Cardiac fibroblast (primary cell): ENCODE results near the gene GGNBP2.
"Not testable (repeated sequence)": the region's sequence is repeated elsewhere in the genome, so short reads cannot be mapped to it uniquely, and the experiment has no call there.

ENCODE experiments used
- DNase-seq, 2 donors: peaks; one replicate each; pipeline versions ENCODE4 v3.0.0 to v3.0.0-alpha.2; 2010; ENCODE audit warnings: low read depth in 2 of 2
- H3K4me3 ChIP-seq, 2 donors: replicated peaks in 1 of 2; 1 replicate in 1 of 2; 2 replicates in 1 of 2; pipeline ENCODE4 v1.5.1; 2011; ENCODE audit warnings: low read depth in 2 of 2, low read length in 2 of 2, mild to moderate bottlenecking in 2 of 2, moderate library complexity in 1 of 2
- CTCF ChIP-seq: IDR thresholded peaks from one replicate; pipeline ENCODE4 v1.5.1; 2011; ENCODE audit warnings: low read depth, mild to moderate bottlenecking, low read length, inconsistent platforms

The GGNBP2 gene

GRCh38 chr17:36506249-36506826, 38.4 kb upstream of the GGNBP2 start:
- H3K4me3 ChIP-seq, result no peak overlapping the region
- DNase-seq, result no peak
- no peak for TF ChIP-seq CTCF

GRCh38 chr17:36506831-36507230, 37.9 kb upstream of the GGNBP2 start:
- no peak for TF ChIP-seq CTCF
- DNase-seq, result no peak
- H3K4me3 ChIP-seq, result no peak overlapping the region

- TF ChIP-seq CTCF, result no peak
- no peak overlapping the region for H3K4me3 ChIP-seq
- DNase-seq, result no peak
Observed at GRCh38 chr17:36507266-36507665, 37.5 kb upstream of the GGNBP2 start.

GRCh38 chr17:36508439-36508838, 36.3 kb upstream of the GGNBP2 start:
- DNase-seq, H3K4me3 ChIP-seq: not testable (repeated sequence)

- TF ChIP-seq CTCF, result no peak
- no peak for DNase-seq
- H3K4me3 ChIP-seq, result no peak overlapping the region
Observed at GRCh38 chr17:36509272-36509985, 35.3 kb upstream of the GGNBP2 start.

GRCh38 chr17:36510636-36511035, 34.1 kb upstream of the GGNBP2 start:
- H3K4me3 ChIP-seq, result no peak overlapping the region
- DNase-seq, result no peak
- TF ChIP-seq CTCF, result no peak

GRCh38 chr17:36511216-36511615, 33.5 kb upstream of the GGNBP2 start:
- no peak overlapping the region for H3K4me3 ChIP-seq
- no peak for TF ChIP-seq CTCF
- DNase-seq, result no peak
